IMR-90 (cell line): Measurements from ENCODE around the gene HIGD1C.

Source experiments
- CEBPB ChIP-seq: IDR thresholded peaks from 2 replicates; pipeline ENCODE4 v1.6.1; 2012; ENCODE audit warnings: low read depth, low read length, improper control_type of control experiment
- CHD1 ChIP-seq: IDR thresholded peaks from 2 replicates; pipeline ENCODE4 v1.6.1; 2012; ENCODE audit warnings: low read depth, low read length, improper control_type of control experiment
- CTCF ChIP-seq: conservative IDR thresholded peaks from 2 replicates; pipeline ENCODE4 v1.5.1; 2012; ENCODE audit warnings: mild to moderate bottlenecking, low read depth, low read length, improper control_type of control experiment
- FOS ChIP-seq: fragments of 150-350 bp; IDR thresholded peaks from 2 replicates; pipeline ENCODE4 v1.6.1; 2016; ENCODE audit warnings: low read depth, low read length
- MAFK ChIP-seq: IDR thresholded peaks from 2 replicates; pipeline ENCODE4 v1.6.1; 2012; ENCODE audit warnings: low read depth, low read length, improper control_type of control experiment
- MXI1 ChIP-seq: IDR thresholded peaks from 2 replicates; pipeline ENCODE4 v1.6.1; 2012; ENCODE audit warnings: low read depth, mild to moderate bottlenecking, low read length, moderate library complexity, borderline replicate concordance
- POLR2A ChIP-seq: IDR thresholded peaks from 2 replicates; pipeline ENCODE4 v1.6.1; 2012; ENCODE audit warnings: mild to moderate bottlenecking, low read depth, low read length
- RAD21 ChIP-seq: IDR thresholded peaks from 2 replicates; pipeline ENCODE4 v1.6.1; 2012; ENCODE audit warnings: low read length, improper control_type of control experiment
- RCOR1 ChIP-seq: IDR thresholded peaks from 2 replicates; pipeline ENCODE4 v1.6.1; 2012; ENCODE audit warnings: mild to moderate bottlenecking, low read length, improper control_type of control experiment; ENCODE audit not compliant: insufficient replicate concordance
- SMC3 ChIP-seq: fragments of 150-350 bp; IDR thresholded peaks from 2 replicates; pipeline ENCODE4 v1.6.1; 2016; ENCODE audit warnings: low read depth, mild to moderate bottlenecking, antibody characterized with exemption, low read length, moderate library complexity

- TF ChIP-seq POLR2A = no peak
- no peak for TF ChIP-seq CTCF
- no peak for TF ChIP-seq SMC3
- no peak for TF ChIP-seq RAD21
- TF ChIP-seq MXI1 = no peak
- no peak for TF ChIP-seq FOS
- TF ChIP-seq CHD1 = no peak
- no peak for TF ChIP-seq RCOR1
- no peak for TF ChIP-seq CEBPB
- TF ChIP-seq MAFK = no peak
Observed at GRCh38 chr12:50937653-50938052, 14.7 kb upstream of the HIGD1C start.
